Activated CD4-positive, alpha-beta T cell treated with anti-CD3 and anti-CD28 coated beads, Interleukin-10, Interleukin-2, amounts not matched to agents 100 ng/mL and 50 ng/mL, durations not matched to agents 16 hours and 8 hours (primary cell): Measurements from ENCODE around the gene SUMO2.
"Not testable (repeated sequence)": the region's sequence is repeated elsewhere in the genome, so short reads cannot be mapped to it uniquely, and the experiment has no call there.

ENCODE experiments used
- DNase-seq: peaks from one replicate; pipeline ENCODE4 v3.0.0-alpha.2; 2020

Gene SUMO2

GRCh38 chr17:75182569-75183436 is at the start of gene SUMO2:
TSS of gene SUMO2 (minus strand) at chr17:75182959. CDS start at chr17:75182834, 125 bp downstream.
- DNase-seq = peak; percentile 96

- no peak for DNase-seq
Measured at GRCh38 chr17:75231741-75232464, 49.1 kb upstream of the SUMO2 start.

- no peak for DNase-seq
Measured at GRCh38 chr17:75231071-75231470, 48.3 kb upstream of the SUMO2 start.

DNA sequence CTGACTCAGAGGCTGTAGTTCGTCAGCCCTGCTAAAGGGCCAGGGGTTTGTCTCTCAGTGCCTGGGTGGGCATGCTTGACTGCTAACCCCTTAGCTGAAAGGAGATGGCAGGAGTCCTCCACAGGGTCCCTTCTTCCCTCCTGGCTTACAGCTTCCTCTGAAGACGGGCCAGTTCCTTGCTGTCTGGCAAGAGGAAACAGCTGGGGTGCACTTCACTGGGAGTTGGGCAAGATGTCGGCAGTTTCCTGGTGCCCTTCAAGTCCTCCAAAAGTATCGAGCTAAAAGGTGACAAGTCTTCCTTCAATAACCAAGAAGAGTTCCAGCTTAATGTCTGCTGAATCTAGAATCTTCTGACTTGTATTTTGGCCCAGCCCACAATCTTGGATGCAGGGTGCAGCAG is 46.1 kb upstream of the SUMO2 start:
- DNase-seq = no peak

DNA sequence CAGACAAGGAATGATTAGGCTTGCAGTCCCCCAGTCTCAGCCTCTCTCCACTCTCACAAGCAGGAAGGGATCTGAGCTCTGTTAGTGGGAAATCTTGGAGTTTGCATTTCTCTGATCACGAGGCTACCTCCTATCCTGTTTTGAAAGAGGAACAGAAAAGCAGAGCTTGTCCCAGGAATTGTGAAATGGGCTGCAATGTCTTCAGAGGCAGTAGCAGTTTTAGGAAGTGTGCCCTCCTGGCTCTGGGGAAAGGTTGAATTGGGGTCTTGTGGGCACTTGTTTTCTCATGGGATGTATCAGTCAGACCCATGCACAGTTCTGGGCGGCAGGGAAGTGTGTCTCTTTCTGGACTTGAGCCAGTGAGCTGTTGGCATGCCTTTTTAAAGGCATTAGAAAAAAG is 45.5 kb upstream of the SUMO2 start:
- DNase-seq = no peak

GRCh38 chr17:75227729-75228128 is 45.0 kb upstream of the SUMO2 start:
- no peak for DNase-seq

DNA sequence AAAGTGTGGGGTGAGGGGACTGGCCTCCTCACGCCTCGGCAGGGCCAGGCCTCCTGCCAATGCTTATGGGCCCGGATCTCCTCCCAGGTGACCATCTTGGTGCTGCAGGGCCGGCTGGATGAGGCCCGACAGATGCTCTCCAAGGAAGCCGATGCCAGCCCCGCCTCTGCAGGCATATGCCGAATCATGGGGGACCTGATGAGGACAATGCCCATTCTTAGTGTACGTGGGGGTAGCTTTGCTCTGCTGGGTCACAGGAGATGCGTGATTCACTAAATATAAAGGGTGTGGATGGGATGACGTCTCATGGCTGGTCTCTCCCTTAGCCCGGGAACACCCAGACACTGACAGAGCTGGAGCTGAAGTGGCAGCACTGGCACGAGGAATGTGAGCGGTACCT is 42.3 kb upstream of the SUMO2 start:
- no peak for DNase-seq

DNA sequence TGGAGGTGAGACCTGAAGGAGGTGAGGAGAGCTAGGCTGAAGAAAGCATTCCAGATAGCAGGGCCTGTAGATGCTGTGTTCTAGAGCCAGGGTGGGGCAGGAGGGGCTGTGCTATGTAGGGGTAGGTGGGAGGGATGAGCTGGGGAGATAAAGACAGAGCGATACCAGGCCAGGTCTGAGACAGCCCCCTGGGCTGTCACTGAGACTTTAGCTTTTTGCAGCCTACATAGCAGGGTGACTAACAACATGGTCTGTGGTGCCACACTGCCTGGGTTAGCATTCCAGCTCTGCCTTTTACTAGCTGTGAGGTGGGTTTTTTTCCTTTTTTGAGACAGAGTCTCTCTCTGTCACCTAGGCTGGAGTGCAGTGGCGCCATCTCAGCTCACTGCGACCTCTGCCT is 37.1 kb upstream of the SUMO2 start:
- DNase-seq = no peak

GRCh38 chr17:75218131-75218530 is 35.4 kb upstream of the SUMO2 start:
- DNase-seq = no peak

DNA sequence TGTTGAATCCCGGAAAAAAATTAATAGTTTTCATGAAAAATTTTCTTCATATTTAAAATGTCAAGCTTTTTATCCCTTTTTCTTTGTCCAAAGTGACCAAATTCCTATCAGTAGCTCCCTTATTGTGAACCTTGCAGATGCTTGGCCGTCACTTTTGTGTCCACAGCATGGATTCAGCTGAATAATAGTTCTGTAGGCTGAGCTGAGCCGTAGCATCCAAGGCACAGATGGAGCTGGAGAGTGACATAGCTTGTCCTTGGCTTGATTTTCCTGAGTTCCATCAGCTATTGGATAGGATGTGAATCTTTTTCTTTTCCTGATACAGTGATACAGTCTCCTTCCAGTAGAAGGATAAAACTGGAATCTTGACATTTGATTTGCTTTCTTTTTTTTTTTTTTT is 26.3 kb upstream of the SUMO2 start:
- no peak for DNase-seq

DNA sequence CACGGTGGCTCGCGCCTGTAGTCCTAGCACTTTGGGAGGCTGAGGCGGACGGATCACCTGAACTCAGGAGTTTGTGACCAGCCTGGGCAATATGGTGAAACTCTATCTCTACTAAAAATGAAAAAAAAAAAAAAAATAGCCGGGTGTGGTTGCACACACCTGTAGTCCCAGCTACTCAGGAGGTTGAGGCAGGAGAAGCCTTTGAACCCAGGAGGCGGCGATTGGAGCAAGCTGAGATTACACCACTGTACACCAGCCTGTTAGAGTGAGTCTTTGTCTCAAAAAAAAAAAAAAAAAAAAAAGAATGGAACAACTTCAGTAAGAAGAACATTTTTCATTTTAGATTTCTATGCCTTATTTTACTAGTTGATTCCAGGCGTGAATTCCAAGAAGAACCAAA is 25.4 kb upstream of the SUMO2 start:
- DNase-seq = no peak

- DNase-seq = no peak
Measured at GRCh38 chr17:75207760-75208159, 25.0 kb upstream of the SUMO2 start.

- DNase-seq = not testable (repeated sequence)
Measured at GRCh38 chr17:75207050-75207407, 24.3 kb upstream of the SUMO2 start.

GRCh38 chr17:75205793-75206163 is 23.0 kb upstream of the SUMO2 start:
- DNase-seq = no peak

- peak; percentile 95 for DNase-seq
Measured at GRCh38 chr17:75205037-75205792, 22.5 kb upstream of the SUMO2 start, which contains the start of gene NUP85. TSS of gene NUP85 (plus strand) at chr17:75205679. CDS start at chr17:75205762, 83 bp downstream.

DNA sequence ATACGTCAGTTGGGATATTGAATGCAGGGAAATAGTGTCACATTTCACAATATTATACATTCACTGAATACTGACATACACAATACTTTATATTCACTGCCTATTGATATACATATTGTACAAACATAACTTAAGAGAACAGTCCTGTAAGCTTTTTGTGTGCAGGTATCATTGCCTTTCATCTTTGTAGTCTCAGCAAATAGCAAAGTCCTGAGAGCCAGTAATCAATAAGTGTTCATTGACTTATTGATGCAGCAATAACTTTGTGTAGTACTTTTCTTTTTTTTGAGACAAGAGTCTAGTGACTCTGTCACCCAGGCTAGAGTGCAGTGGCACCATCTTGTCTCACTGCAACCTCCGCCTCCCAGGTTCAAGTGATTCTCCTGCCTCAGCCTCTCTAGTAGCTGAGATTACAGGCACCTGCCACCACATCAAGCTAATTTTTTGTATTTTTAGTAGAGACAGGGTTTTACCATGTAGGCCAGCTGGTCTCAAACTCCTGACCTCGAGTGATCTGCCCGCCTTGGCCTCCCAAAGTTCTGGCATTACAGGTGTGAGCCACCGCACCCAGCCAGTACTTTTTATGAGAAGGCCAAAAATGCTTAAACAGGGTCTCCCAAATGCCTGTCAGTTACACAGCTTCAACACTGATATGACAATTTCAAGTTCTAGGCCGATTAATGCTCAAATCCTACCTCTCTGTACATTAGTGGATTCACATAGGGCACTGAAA is 17.3 kb upstream of the SUMO2 start:
- DNase-seq = no peak

DNA sequence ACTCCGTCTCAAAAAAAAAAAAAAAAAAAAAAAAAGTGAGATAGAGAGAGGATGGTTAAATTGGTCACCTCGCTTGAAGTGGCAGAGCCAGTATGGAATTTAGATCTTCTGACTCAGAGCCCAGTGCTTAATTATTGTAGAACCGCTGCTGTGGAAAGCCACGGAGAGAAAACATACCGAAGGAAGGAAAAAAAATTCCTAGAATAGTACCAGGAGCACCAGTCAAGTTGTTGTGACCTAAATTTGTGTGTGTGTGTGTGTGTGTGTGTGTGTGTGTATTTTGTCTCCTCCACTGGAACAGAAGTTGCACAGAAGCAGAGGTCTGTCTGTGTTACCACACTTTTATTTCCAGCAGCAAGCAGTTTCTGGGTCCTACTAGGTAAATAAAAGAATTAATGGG is 12.1 kb upstream of the SUMO2 start:
- no peak for DNase-seq

DNA sequence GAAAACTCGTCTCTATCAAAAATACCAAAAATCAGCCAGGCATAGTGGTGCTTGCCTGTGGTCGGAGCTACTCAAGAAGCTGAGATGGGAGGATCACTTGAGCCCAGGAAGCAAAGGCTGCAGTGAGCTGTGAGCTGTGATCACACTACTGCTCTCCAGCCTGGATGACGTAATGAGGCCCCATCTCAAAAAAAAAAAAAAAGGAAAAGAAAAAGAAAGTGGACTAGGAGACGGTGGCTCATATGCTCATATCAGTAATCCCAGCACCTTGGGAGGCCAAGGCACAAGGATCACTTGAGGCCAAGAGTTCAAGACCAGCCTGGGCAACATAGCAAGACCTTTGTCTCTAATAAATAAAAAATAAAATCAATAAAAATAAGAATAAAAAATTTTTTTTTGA is 8.8 kb upstream of the SUMO2 start:
- DNase-seq = no peak

GRCh38 chr17:75188614-75189013 is 5.9 kb upstream of the SUMO2 start:
- DNase-seq = no peak

DNA sequence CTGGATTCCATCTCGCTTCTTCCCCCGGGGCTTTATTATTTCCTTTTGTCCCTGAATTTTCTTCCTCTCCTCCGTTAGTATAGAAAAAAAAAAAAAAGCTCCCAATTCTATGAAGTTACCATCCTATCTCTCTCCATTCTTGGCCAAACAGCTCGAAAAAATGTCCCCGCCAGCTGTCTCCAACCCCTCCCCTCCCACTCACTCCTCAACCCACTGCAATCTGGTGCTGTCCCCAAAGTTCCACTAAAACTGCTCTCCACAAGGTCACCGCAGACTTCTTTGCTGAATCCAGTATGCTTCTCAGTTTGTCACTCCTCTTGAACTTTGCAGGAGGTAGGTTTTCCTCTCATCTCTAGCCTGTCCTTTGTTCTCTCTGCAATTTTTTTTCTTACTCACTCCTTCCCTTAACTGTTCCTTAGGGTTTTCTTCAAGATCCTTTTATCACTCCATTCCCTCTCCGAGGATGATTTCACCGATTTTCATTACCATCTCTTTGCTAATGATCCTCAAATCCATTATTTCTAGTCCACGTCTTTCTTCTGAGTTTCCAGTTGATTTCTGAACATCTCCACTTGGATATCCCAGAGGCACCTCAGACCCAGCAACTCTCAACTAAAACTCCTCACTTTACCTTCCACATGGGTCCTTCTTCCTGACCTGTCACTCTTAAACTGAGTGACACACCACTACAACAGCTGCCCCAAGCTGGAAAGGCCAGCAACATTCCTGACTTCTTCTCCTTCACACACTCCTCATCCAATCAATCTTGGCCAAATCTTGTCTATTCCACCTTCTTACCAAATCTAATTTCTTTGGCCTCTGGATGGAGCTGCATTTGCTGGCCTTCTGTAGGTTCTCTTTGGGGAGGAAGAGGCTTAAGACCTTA is 1.5 kb upstream of the SUMO2 start:
- no peak for DNase-seq

- DNase-seq = no peak
Measured at GRCh38 chr17:75182319-75182568, 515 bp downstream of the SUMO2 start.
